RWPE2 (cell line): ENCODE measurements around the gene POU2F1.

Source experiments
- ATAC-seq: fragments of 200-7000 bp; cut with Tn5 transposase; 3 replicates; pipeline ENCODE4 v1.9.1; 2021; ENCODE audit warnings: low read depth
- DNase-seq: peaks from one replicate; pipeline ENCODE4 v3.0.0-alpha.2; 2020; ENCODE audit warnings: low spot score
- H3K27ac ChIP-seq: fragments of 450-650 bp; 2 replicates; pipeline ENCODE4 v1.5.1; 2017; ENCODE audit warnings: mild to moderate bottlenecking; ENCODE audit not compliant: poor library complexity, severe bottlenecking
- H3K27me3 ChIP-seq: fragments of 250-450 bp; sonication (Bioruptor Pico); 2 replicates; pipeline ENCODE4 v1.5.1; 2021; ENCODE audit warnings: mild to moderate bottlenecking, moderate library complexity; ENCODE audit not compliant: insufficient read depth, poor library complexity, severe bottlenecking
- H3K36me3 ChIP-seq: fragments of 250-450 bp; sonication (Bioruptor Pico); 2 replicates; pipeline ENCODE4 v1.5.1; 2020; ENCODE audit warnings: low read depth, mild to moderate bottlenecking, moderate library complexity
- H3K4me1 ChIP-seq: fragments of 250-450 bp; sonication (Bioruptor Pico); 2 replicates; pipeline ENCODE4 v1.5.1; 2021; ENCODE audit warnings: mild to moderate bottlenecking, moderate library complexity; ENCODE audit not compliant: insufficient read depth, poor library complexity, severe bottlenecking
- H3K4me3 ChIP-seq: fragments of 250-450 bp; sonication (Bioruptor Pico); 2 replicates; pipeline ENCODE4 v1.5.1; 2021; ENCODE audit warnings: mild to moderate bottlenecking, moderate library complexity; ENCODE audit not compliant: severe bottlenecking
- H3K9me3 ChIP-seq: fragments of 250-450 bp; sonication (Bioruptor Pico); 2 replicates; pipeline ENCODE4 v1.5.1; 2021; ENCODE audit warnings: mild to moderate bottlenecking, moderate library complexity; ENCODE audit not compliant: severe bottlenecking
- CTCF ChIP-seq: fragments of 450-650 bp; IDR thresholded peaks from one replicate; pipeline ENCODE4 v1.5.1; 2017; ENCODE audit warnings: mild to moderate bottlenecking, moderate library complexity; ENCODE audit not compliant: poor library complexity, severe bottlenecking

POU2F1 gene

DNA sequence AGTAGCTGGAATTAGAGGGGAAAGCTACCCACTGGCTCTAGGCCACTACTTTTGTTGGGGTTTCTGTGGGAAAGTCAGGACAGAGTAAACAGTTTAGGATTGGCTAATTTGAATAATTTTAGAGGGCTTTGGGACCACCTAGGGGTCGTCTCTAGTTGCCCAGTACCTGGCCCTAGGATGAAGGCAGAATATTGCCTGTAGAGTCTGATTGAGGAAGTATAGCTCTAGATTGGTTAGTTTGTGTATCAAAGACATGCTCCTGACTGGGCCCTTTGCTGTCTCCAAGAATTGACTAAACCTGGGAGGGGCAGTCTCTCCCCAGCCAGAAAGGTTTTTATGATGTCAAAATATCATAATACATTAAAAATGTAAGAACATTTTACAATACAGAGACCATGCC is 142.0 kb downstream of the POU2F1 start:
- H3K27ac ChIP-seq, result no peak overlapping the region
- no peak for ATAC-seq
- no peak overlapping the region for H3K4me3 ChIP-seq
- no peaks in the 10 kb centered on the region for H3K9me3 ChIP-seq
- no peaks in the 10 kb centered on the region for H3K4me1 ChIP-seq
- no peaks in the 10 kb centered on the region for H3K27me3 ChIP-seq
- H3K36me3 ChIP-seq, result no peaks in the 10 kb centered on the region; the same call in 1 of the 2 replicates
- no peak for TF ChIP-seq CTCF
- DNase-seq, result no peak

GRCh38 chr1:167364826-167365225 is 144.1 kb downstream of the POU2F1 start:
- no peak overlapping the region for H3K27ac ChIP-seq
- no peak for ATAC-seq
- H3K27me3 ChIP-seq, result no peaks in the 10 kb centered on the region
- H3K4me1 ChIP-seq, result no peaks in the 10 kb centered on the region
- no peak for TF ChIP-seq CTCF
- H3K9me3 ChIP-seq, result no peaks in the 10 kb centered on the region
- H3K36me3 ChIP-seq, result no peaks in the 10 kb centered on the region; the same call in 1 of the 2 replicates
- no peak for DNase-seq
- H3K4me3 ChIP-seq, result no peak overlapping the region

- no peaks in the 10 kb centered on the region for H3K4me1 ChIP-seq
- DNase-seq, result no peak
- no peak for ATAC-seq
- TF ChIP-seq CTCF, result no peak
- no peaks in the 10 kb centered on the region for H3K27me3 ChIP-seq
- no peak overlapping the region for H3K4me3 ChIP-seq
- no peak overlapping the region for H3K27ac ChIP-seq
- no peaks in the 10 kb centered on the region; the same call in 1 of the 2 replicates for H3K36me3 ChIP-seq
- no peaks in the 10 kb centered on the region for H3K9me3 ChIP-seq
Measured at GRCh38 chr1:167365360-167365759, 144.7 kb downstream of the POU2F1 start.

GRCh38 chr1:167367705-167368104 is 147.0 kb downstream of the POU2F1 start:
- Histone ChIP-seq H3K9me3 (no peaks in the 10 kb centered on the region), H3K4me1 (no peaks in the 10 kb centered on the region), H3K27ac (no peak overlapping the region), H3K27me3 (no peaks in the 10 kb centered on the region), H3K4me3 (no peak overlapping the region), H3K36me3 (peaks cover 6% of the 10 kb centered on the region)
- ATAC-seq, result no peak
- DNase-seq, result no peak
- TF ChIP-seq CTCF, result no peak

GRCh38 chr1:167369175-167369574 is 148.5 kb downstream of the POU2F1 start:
- no peaks in the 10 kb centered on the region for H3K9me3 ChIP-seq
- no peak for ATAC-seq
- H3K4me3 ChIP-seq, result no peak overlapping the region
- no peak for TF ChIP-seq CTCF
- H3K4me1 ChIP-seq, result no peaks in the 10 kb centered on the region
- no peaks in the 10 kb centered on the region for H3K27me3 ChIP-seq
- H3K36me3 ChIP-seq, result peaks cover 6% of the 10 kb centered on the region
- H3K27ac ChIP-seq, result no peak overlapping the region
- DNase-seq, result no peak
